RWPE1 (cell line): ENCODE measurements around the gene RALGAPA2.

Source experiments
- CTCF ChIA-PET: fragments of 350-600 bp; sonication (Branson Sonifier 250); formaldehyde crosslinking; extraction: SDS; loops from one replicate; lab custom pipeline; 2021; lab: Yijun Ruan, JAX
- POLR2A ChIA-PET: fragments of 400-600 bp; formaldehyde crosslinking; extraction: SDS; loops from one replicate; lab custom pipeline; 2020; ENCODE audit warnings: antibody characterized with exemption; ENCODE audit not compliant: low non-redundant PET; lab: Yijun Ruan, JAX
- DNase-seq: peaks from one replicate; pipeline ENCODE4 v3.0.0; 2012; ENCODE audit warnings: low spot score
- H3K27ac ChIP-seq: fragments of 450-650 bp; 2 replicates; pipeline ENCODE4 v1.5.1; 2017
- CTCF ChIP-seq: fragments of 450-650 bp; conservative IDR thresholded peaks from 2 replicates; pipeline ENCODE4 v1.5.1; 2017; ENCODE audit warnings: low read depth, mild to moderate bottlenecking

RALGAPA2 gene

GRCh38 chr20:20683020-20683419 is 29.4 kb downstream of the RALGAPA2 start:
- no peak overlapping the region for H3K27ac ChIP-seq
- CTCF ChIA-PET = no interaction called here
- DNase-seq = no peak
- TF ChIP-seq CTCF = no peak
- POLR2A ChIA-PET = no interaction called here

GRCh38 chr20:20680991-20681508 is 31.4 kb downstream of the RALGAPA2 start:
- TF ChIP-seq CTCF = no peak
- ChIA-PET POLR2A (no interaction called here), CTCF (no interaction called here)
- no peak overlapping the region for H3K27ac ChIP-seq
- DNase-seq = no peak

- DNase-seq = no peak
- POLR2A ChIA-PET = no interaction called here
- TF ChIP-seq CTCF = no peak
- CTCF ChIA-PET = no interaction called here
- H3K27ac ChIP-seq = no peak overlapping the region
These were observed 33.1 kb downstream of the RALGAPA2 start for GRCh38 chr20:20679316-20679715.

GRCh38 chr20:20677186-20677585 is 35.3 kb downstream of the RALGAPA2 start:
- no peak overlapping the region for H3K27ac ChIP-seq
- no peak for TF ChIP-seq CTCF
- POLR2A ChIA-PET = no interaction called here
- CTCF ChIA-PET = no interaction called here
- no peak for DNase-seq

GRCh38 chr20:20668639-20669038 is 43.8 kb downstream of the RALGAPA2 start:
- H3K27ac ChIP-seq = no peak overlapping the region
- ChIA-PET POLR2A (no interaction called here), CTCF (no interaction called here)
- no peak for DNase-seq
- TF ChIP-seq CTCF = no peak

- no peak for TF ChIP-seq CTCF
- ChIA-PET CTCF (interaction anchor here (1.2 to 1.7 kb wide), 2 partner anchors 159 kb away, joined by 4 to 10 read pairs; no protein-coding TSS in a partner anchor), POLR2A (no interaction called here)
- no peak overlapping the region for H3K27ac ChIP-seq
- DNase-seq = no peak
These were observed 46.1 kb downstream of the RALGAPA2 start for GRCh38 chr20:20666359-20666758.
